HepG2 (cell line): ENCODE results near the gene MBD2. TPM values are rescaled to one million over a fixed set of nuclear protein-coding genes. Genes with fewer than 3 reads are reported as not detected.

Experiments
- AHR ChIP-seq: IDR thresholded peaks from 2 replicates; pipeline ENCODE4 v1.6.1; 2018; ENCODE audit warnings: missing genetic modification reagents, missing compliant biosample characterization
- BCLAF1 ChIP-seq: fragments of 450-650 bp; IDR thresholded peaks from 2 replicates; pipeline ENCODE4 v1.6.1; 2017; ENCODE audit warnings: mild to moderate bottlenecking
- BORCS8-MEF2B ChIP-seq: sonication (generic); formaldehyde crosslinking; IDR thresholded peaks from 2 replicates; pipeline ENCODE4 v1.8.0; 2022; ENCODE audit warnings: mild to moderate bottlenecking, missing genetic modification reagents
- CBX1 ChIP-seq: IDR thresholded peaks from one replicate; pipeline ENCODE4 v1.6.1; 2016; ENCODE audit warnings: antibody characterized with exemption, low read depth
- CEBPB ChIP-seq: IDR thresholded peaks from 2 replicates; pipeline ENCODE4 v1.6.1; 2011; ENCODE audit warnings: low read depth, low read length, improper control_type of control experiment, borderline replicate concordance
- IRF1 ChIP-seq: sonication (generic); formaldehyde crosslinking; IDR thresholded peaks from 2 replicates; pipeline ENCODE4 v1.4.0; 2020; ENCODE audit warnings: low read depth, mild to moderate bottlenecking, missing genetic modification reagents
- KAT8 ChIP-seq: IDR thresholded peaks from 2 replicates; pipeline ENCODE4 v1.6.1; 2016; ENCODE audit warnings: missing genetic modification reagents, missing compliant biosample characterization
- KDM5B ChIP-seq: sonication (generic); formaldehyde crosslinking; IDR thresholded peaks from 2 replicates; pipeline ENCODE4 v1.4.0; 2020; ENCODE audit warnings: missing genetic modification reagents, mild to moderate bottlenecking, borderline replicate concordance
- MLXIP ChIP-seq: sonication (generic); formaldehyde crosslinking; IDR thresholded peaks from 2 replicates; pipeline ENCODE4 v1.9.0; 2021; ENCODE audit warnings: missing genetic modification reagents, borderline replicate concordance
- NFE2L1 ChIP-seq: sonication (generic); formaldehyde crosslinking; IDR thresholded peaks from 2 replicates; pipeline ENCODE4 v1.4.0; 2020; ENCODE audit warnings: missing genetic modification reagents, mild to moderate bottlenecking, borderline replicate concordance
- NR2C2 ChIP-seq: sonication (generic); formaldehyde crosslinking; IDR thresholded peaks from 2 replicates; pipeline ENCODE4 v1.4.0; 2020; ENCODE audit warnings: missing genetic modification reagents, mild to moderate bottlenecking, moderate library complexity, borderline replicate concordance
- PHF20 ChIP-seq: sonication (generic); formaldehyde crosslinking; IDR thresholded peaks from 2 replicates; pipeline ENCODE4 v1.5.0; 2020; ENCODE audit warnings: mild to moderate bottlenecking, missing genetic modification reagents
- TFDP1 ChIP-seq: IDR thresholded peaks from 2 replicates; pipeline ENCODE4 v1.6.1; 2016; ENCODE audit warnings: missing compliant biosample characterization, missing genetic modification reagents, borderline replicate concordance
- ZNF326 ChIP-seq: sonication (generic); formaldehyde crosslinking; IDR thresholded peaks from 2 replicates; pipeline ENCODE4 v1.4.0; 2020; ENCODE audit warnings: missing genetic modification reagents, borderline replicate concordance
- ZNF512B ChIP-seq: sonication (generic); formaldehyde crosslinking; IDR thresholded peaks from 2 replicates; pipeline ENCODE4 v1.5.1; 2020; ENCODE audit warnings: missing genetic modification reagents, mild to moderate bottlenecking, borderline replicate concordance
- ZNF674 ChIP-seq: sonication (generic); formaldehyde crosslinking; IDR thresholded peaks from 2 replicates; pipeline ENCODE4 v1.5.0; 2020; ENCODE audit warnings: low read depth, mild to moderate bottlenecking, missing genetic modification reagents
- polyA plus RNA-seq, 8 experiments: library from polyadenylated mRNA; depleted of rRNA in 3 of 8; stranded (reverse) in 7 of 8; unstranded in 1 of 8; fragments of >200 nt; fragmentation: Illumina TruSeq in 4 of 8; extraction: Trizol in 4 of 8; gene quantifications; 2 replicates each; pipeline versions ENCODE4 v1.2.1 to v1.2.3, GENCODE V29; 2011 to 2016; ENCODE audit warnings: low read depth in 4 of 8, missing spikeins in 1 of 8, mixed read lengths in 1 of 8; ENCODE audit not compliant: insufficient read depth in 1 of 8
- total RNA-seq, 5 experiments: library from RNA; depleted of rRNA; stranded (reverse); fragments of >200 nt; fragmentation: Illumina TruSeq; extraction: Trizol; gene quantifications; 2 replicates each; pipeline ENCODE4 v1.2.3, GENCODE V29; 2016; ENCODE audit warnings: low read depth in 1 of 5

Gene MBD2
- total and polyA plus RNA-seq, 2 of the 13 experiments (the other 11 are each of a cell fraction or from before 2014, with no cell fraction given): 19.1 to 38.5 TPM

GRCh38 chr18:54254265-54254758 is 29.8 kb upstream of the MBD2 start (continued):
- TF ChIP-seq ZNF512B (CRISPR knock-in tag) (no peak), ZNF674 (CRISPR knock-in tag) (no peak), NFE2L1 (no peak), TFDP1 (CRISPR knock-in tag) (no peak), CBX1 (no peak), KAT8 (0 out of 2 replicates have a peak, but pooled peaks have one; percentile 31), NR2C2 (peak; percentile 38; the same call in 1 of the 2 replicates), KDM5B (CRISPR knock-in tag) (no peak), AHR (CRISPR knock-in tag) (no peak), CEBPB (peak; percentile 75), MLXIP (CRISPR knock-in tag) (no peak), BCLAF1 (no peak), PHF20 (CRISPR knock-in tag) (no peak), IRF1 (CRISPR knock-in tag) (no peak), ZNF326 (CRISPR knock-in tag) (no peak), BORCS8-MEF2B (CRISPR knock-in tag) (no peak)
